ENCODE data around the gene POC1A. TPM values are rescaled to one million over a fixed set of nuclear protein-coding genes. Genes with fewer than 3 reads are reported as not detected.

The POC1A gene
- total and polyA plus RNA-seq, 2 experiments from 2014 or later = 19.1 to 26.7 TPM

GRCh38 chr3:52078781-52079560 is 75.3 kb downstream of the POC1A start:
- ATAC-seq = no peak
- no peak for TF ChIP-seq POLR2AphosphoS5 (IDR thresholded peaks at IDR 0.05; ENCODE audit: low read depth)
- TF ChIP-seq CREB1 (CRISPR knock-in tag; IDR thresholded peaks at IDR 0.05; ENCODE audit: low read depth) = no peak
- no peak for TF ChIP-seq STAT1 (IDR thresholded peaks at IDR 0.05; ENCODE audit: unreplicated experiment)
- no peak for TF ChIP-seq CTCF (conservative IDR thresholded peaks at IDR 0.05; ENCODE audit: low read depth in 2 of 2)
- TF ChIP-seq ZNF462 (CRISPR knock-in tag; IDR thresholded peaks at IDR 0.05) = no peak
- no peak for TF ChIP-seq EZH2 (IDR thresholded peaks at IDR 0.05; ENCODE audit: low read depth, unreplicated experiment)
- TF ChIP-seq REST (IDR thresholded peaks at IDR 0.05; ENCODE audit: unreplicated experiment) = no peak
- TF ChIP-seq JUNB (IDR thresholded peaks at IDR 0.05; ENCODE audit: unreplicated experiment) = no peak
- TF ChIP-seq NANOG (IDR thresholded peaks at IDR 0.05; ENCODE audit: borderline replicate concordance) = no peak
- no peak for TF ChIP-seq ZNF331 (CRISPR knock-in tag; IDR thresholded peaks at IDR 0.05; ENCODE audit: low read depth)
- no peak for TF ChIP-seq ETS1 (IDR thresholded peaks at IDR 0.05)
- no peak overlapping the region for H3K4me3 ChIP-seq

More at GRCh38 chr3:52078781-52079560, 75.3 kb downstream of the POC1A start:
- no peaks in the 10 kb centered on the region for H3K79me2 ChIP-seq (replicated peaks; ENCODE audit: insufficient read depth)
- H3K9me2 ChIP-seq (ENCODE audit: insufficient read depth) = no peaks in the 10 kb centered on the region
- Mint-ChIP-seq H3K9me3 (no peaks in the 10 kb centered on the region), H3K27me3 (ENCODE audit: insufficient read depth, low read depth, poor library complexity) (no peaks in the 10 kb centered on the region), H3K4me3 (no peak overlapping the region), H3K27ac (no peak overlapping the region), H3K36me3 (ENCODE audit: low read depth) (peaks cover 9% of the 10 kb centered on the region), H3K4me1 (no peaks in the 10 kb centered on the region)
- no peaks in the 10 kb centered on the region for H3F3A ChIP-seq (replicated peaks; ENCODE audit: low read depth)
- no peaks in the 10 kb centered on the region; the same call in 1 of the 2 replicates for H3K36me3 ChIP-seq (ENCODE audit: insufficient read depth)
- no peak overlapping the region for H3K4me2 ChIP-seq
- no peaks in the 10 kb centered on the region for H3K4me1 ChIP-seq (ENCODE audit: insufficient read depth)
- no peak overlapping the region for H2AFZ ChIP-seq
- DNase-seq (ENCODE audit: low spot score) = no peak
- peaks cover 4% of the 10 kb centered on the region; the same call in 1 of the 2 replicates for H4K20me1 ChIP-seq (replicated peaks; ENCODE audit: insufficient read depth)
- no peaks in the 10 kb centered on the region for H3K27me3 ChIP-seq (ENCODE audit: insufficient read depth)
- H3K27ac ChIP-seq (ENCODE audit: low read depth) = no peak overlapping the region

Measured in GM23338 (cell line).